GM12873 (cell line): ENCODE data around the gene UBE2E3.

Experiments used
- CTCF ChIP-seq: IDR thresholded peaks from 2 replicates; pipeline ENCODE4 v1.5.1; 2012; ENCODE audit warnings: low read depth, mild to moderate bottlenecking, moderate library complexity, low read length, control low read depth; ENCODE audit not compliant: insufficient read depth; ENCODE audit errors: missing control alignments

Gene UBE2E3

GRCh38 chr2:181065458-181065857 lies 85.1 kb downstream of the UBE2E3 start:
- TF ChIP-seq CTCF: no peak

GRCh38 chr2:181066333-181066732 lies 85.9 kb downstream of the UBE2E3 start:
- no peak for TF ChIP-seq CTCF

GRCh38 chr2:181070119-181070835 lies 89.9 kb downstream of the UBE2E3 start:
- TF ChIP-seq CTCF: no peak

- no peak for TF ChIP-seq CTCF
Observed at GRCh38 chr2:181070836-181071200, 90.4 kb downstream of the UBE2E3 start.

- TF ChIP-seq CTCF: no peak
Observed at GRCh38 chr2:181072486-181073235, 92.3 kb downstream of the UBE2E3 start.

GRCh38 chr2:181073896-181074295 lies 93.5 kb downstream of the UBE2E3 start:
- no peak for TF ChIP-seq CTCF

- TF ChIP-seq CTCF: no peak
Observed at GRCh38 chr2:181074457-181074856, 94.1 kb downstream of the UBE2E3 start.
